DND-41 (cell line): ENCODE results near the gene RAD51AP2.

Source experiments
- EZH2 ChIP-seq: IDR thresholded peaks from 3 replicates; pipeline ENCODE4 v1.6.1; 2012; ENCODE audit warnings: borderline replicate concordance, low read depth, mild to moderate bottlenecking, moderate library complexity, low read length, inconsistent platforms; ENCODE audit not compliant: severe bottlenecking
- TF ChIP-seq, protein P1 (sequence below): IDR thresholded peaks from 2 replicates; pipeline ENCODE4 v1.5.1; 2012; ENCODE audit warnings: borderline replicate concordance, low read length, moderate library complexity, mild to moderate bottlenecking; ENCODE audit not compliant: poor library complexity, severe bottlenecking; ENCODE audit errors: extremely low read depth

DNA sequence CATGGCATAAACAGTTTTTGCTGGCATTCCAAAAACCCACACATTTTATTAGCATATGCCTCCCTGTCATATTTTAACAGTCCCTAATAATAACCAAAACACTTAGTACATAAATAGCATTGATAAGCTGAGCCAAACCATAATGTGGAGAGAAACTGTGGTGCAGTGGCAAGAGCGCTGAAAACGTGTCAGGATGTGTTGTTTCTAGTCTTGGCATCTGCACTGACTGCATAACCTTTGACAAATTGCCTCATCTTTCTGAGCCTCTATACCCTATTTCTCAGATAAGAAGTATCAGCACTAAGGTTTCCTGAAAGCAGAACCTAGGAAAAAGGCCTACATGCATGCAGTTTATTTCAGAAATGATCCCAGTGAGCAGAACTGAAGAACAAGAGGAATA is 41.4 kb downstream of the RAD51AP2 start:
- TF ChIP-seq, protein P1, sequence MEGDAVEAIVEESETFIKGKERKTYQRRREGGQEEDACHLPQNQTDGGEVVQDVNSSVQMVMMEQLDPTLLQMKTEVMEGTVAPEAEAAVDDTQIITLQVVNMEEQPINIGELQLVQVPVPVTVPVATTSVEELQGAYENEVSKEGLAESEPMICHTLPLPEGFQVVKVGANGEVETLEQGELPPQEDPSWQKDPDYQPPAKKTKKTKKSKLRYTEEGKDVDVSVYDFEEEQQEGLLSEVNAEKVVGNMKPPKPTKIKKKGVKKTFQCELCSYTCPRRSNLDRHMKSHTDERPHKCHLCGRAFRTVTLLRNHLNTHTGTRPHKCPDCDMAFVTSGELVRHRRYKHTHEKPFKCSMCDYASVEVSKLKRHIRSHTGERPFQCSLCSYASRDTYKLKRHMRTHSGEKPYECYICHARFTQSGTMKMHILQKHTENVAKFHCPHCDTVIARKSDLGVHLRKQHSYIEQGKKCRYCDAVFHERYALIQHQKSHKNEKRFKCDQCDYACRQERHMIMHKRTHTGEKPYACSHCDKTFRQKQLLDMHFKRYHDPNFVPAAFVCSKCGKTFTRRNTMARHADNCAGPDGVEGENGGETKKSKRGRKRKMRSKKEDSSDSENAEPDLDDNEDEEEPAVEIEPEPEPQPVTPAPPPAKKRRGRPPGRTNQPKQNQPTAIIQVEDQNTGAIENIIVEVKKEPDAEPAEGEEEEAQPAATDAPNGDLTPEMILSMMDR, result no peak
- TF ChIP-seq EZH2, result no peak
